Stimulated activated CD4-positive, alpha-beta T cell treated with anti-CD3 and anti-CD28 coated beads, Interleukin-4, amount 100 ng/mL, for 4 hours (primary cell): ENCODE measurements around the gene SPOUT1.
"Not testable (repeated sequence)": the region's sequence is repeated elsewhere in the genome, so short reads cannot be mapped to it uniquely, and the experiment has no call there.

Experiments used
- DNase-seq, 2 experiments: peaks; one replicate each; pipeline ENCODE4 v3.0.0-alpha.2; 2020

Gene SPOUT1

DNA sequence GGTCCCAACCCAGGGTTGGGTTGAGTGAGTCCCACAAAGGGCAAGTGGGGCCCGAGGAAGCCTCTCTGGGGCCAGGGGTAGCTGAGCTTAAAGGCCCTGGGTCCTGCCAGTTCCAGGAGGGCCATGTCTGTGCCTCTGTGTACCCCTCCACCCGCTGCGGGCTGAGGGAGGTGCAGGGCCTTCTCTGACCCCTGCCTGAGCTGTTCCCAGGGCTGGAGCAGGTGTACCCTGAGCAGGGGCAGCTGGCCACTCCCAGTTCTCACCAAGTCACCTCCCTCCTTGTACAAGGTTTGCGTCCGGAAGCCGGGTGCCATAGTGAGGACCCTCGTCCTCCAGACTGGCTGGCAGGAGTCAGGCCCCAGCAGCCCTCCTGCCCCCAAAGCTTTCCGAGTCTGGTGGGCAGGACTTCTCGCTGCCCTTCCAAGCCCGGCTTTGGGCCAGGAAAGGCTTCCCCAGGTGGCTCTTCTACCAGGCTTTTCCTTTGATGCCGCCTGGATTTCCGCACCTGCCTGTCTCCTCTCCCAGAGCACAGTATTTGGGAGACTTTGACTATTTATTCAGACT, 20.5 kb downstream of the SPOUT1 start:
- no peak for DNase-seq

- no peak for DNase-seq
These were observed 21.1 kb downstream of the SPOUT1 start for GRCh38 chr9:128808543-128808942.

DNA sequence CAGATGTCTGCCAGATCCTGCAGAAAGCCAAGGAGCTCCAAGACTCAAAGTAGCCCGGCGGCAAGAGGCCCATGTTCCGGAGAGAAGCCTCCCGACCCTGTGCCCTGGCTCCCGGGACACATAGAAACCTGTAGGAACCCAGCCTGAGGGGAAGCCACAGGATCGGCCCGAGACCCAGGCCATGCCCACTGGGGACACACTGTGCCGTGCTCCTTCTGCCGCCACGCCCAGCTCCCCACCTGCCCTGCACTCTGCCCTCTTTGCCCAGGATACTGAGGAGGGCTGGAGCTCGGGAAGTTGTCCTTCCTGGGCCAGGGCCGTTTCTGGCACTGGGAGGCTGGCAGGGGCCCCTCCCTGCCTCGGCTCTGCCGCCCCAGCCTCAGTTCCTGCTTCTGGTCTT, 21.8 kb downstream of the SPOUT1 start:
- no peak for DNase-seq

- no peak for DNase-seq
These were observed 23.9 kb downstream of the SPOUT1 start for GRCh38 chr9:128805661-128806060.

- DNase-seq: no peak
These were observed 27.1 kb downstream of the SPOUT1 start for GRCh38 chr9:128802482-128802881.

DNA sequence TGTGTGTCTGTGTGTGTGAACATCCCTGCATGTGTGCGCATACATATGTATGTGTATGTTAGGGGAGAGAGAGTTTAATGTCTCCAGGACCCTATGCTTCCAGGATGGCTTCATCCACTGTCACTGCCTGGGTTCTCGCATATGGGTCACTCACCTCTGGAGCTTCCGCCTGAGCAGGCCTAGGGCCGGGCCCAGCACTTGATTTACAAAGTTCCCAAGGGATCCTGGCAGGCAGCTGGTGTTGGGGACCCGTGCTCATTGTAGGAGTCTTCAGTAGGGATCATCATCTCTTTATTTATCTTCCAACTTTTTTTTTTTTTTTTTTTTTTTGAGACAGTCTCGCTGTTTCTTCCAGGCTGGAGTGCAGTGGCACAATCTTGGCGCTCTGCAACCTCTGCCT, 29.5 kb downstream of the SPOUT1 start:
- DNase-seq: no peak

GRCh38 chr9:128798896-128799295, 30.7 kb downstream of the SPOUT1 start:
- DNase-seq: no peak

DNA sequence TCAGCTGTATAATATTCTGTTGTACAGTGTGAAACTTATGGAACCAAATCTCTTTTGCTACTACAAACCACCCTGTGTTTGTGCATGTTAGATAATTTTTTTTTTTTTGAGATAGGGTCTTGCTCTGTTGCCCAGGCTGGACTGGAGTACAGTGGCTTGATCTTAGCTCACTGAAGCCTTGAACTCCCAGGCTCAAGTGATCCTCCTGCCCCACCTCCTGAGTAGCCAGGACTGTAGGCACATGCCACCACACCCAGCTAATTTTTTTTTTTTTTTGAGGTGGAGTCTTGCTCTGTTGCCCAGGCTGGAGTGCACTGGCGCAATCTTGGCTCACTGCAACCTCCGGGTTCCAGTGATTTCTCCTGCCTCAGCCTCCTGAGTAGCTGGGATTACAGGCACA, 34.6 kb downstream of the SPOUT1 start:
- DNase-seq: not testable (repeated sequence)

GRCh38 chr9:128792978-128793686, 36.5 kb downstream of the SPOUT1 start:
- no peak for DNase-seq

- no peak for DNase-seq
These were observed 37.5 kb downstream of the SPOUT1 start for GRCh38 chr9:128792134-128792533.

DNA sequence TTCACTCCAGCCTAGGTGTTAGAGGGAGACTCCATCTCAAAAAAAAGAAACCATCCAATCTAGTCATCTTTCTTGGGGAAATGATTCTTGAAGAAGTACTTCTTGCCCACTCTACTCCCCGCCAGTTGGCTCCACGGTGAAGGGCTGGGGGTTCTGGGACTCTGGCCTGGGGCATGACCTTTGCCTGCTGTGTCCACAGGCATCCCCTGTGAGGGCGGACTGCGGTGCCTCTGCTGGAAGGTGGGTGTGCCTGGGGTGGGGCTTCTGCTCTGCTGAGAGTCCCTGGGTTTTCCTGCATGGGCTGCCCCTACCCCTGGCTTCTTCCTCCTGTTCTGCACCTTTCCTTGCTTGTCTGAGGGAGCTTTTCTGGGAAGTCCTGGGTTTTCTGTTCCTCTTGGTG, 39.1 kb downstream of the SPOUT1 start:
- DNase-seq: no peak

GRCh38 chr9:128788445-128788844, 41.1 kb downstream of the SPOUT1 start:
- DNase-seq: no peak

DNA sequence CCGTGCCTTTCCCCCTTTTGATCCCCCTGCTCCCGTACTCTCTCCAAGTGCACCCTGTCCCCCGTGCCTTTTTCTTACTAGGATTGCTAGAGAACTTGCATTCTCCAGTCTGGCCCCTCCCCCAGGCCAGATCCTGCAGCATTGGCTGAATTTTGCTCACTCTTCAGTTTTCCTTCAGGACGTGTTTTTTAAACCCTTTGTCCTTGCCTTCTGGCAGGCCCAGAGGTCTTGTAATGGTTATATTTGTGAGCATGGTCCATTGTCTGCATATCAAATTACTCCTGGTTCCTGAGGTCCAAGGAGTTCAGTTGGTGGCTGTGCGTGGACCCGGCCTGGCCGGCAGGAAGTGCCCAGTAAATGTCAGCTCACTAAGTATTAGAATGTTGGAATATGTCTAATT, 41.9 kb downstream of the SPOUT1 start:
- DNase-seq: no peak

GRCh38 chr9:128786681-128787601, 42.7 kb downstream of the SPOUT1 start, which contains the start of gene TBC1D13:
TBC1D13 (plus strand) TSS chr9:128787253; CDS start chr9:128787354, 101 bp downstream.
- DNase-seq: peak; percentile 85 to 90

GRCh38 chr9:128785427-128785826, 44.2 kb downstream of the SPOUT1 start:
- DNase-seq: no peak

DNA sequence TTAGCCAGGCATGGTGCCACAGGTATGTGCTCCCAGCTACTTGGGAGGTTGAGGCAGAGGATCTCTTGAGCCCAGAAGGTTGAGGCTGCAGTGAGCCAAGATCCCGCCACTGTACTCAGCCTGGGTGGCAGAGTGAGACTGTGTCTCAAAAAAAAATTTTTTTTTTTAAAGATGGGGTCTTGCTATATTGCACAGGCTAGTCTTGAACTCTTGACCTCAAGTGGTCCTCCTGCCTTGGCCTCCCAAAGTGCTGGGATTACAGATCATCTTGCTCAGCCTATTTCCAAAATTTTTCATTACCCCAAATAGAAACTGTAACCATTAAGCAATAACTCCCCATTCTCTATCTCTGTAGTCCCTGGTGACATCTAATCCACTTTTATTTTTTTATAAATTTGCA, 46.9 kb downstream of the SPOUT1 start:
- DNase-seq: no peak

- no peak for DNase-seq
These were observed 48.2 kb downstream of the SPOUT1 start for GRCh38 chr9:128781187-128782070.

DNA sequence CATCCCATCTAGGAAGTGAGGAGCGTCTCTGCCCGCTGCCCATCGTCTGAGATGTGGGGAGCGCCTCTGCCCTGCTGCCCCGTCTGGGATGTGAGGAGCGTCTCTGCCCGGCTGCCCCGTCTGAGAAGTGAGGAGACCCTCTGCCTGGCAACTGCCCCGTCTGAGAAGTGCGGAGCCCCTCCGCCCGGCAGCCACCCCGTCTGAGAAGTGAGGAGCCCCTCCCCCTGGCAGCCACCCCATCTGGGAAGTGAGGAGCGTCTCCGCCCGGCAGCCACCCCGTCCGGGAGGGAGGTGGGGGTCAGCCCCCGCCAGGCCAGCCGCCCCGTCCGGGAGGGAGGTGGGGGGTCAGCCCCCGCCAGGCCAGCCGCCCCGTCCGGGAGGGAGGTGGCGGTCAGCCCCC, 49.5 kb downstream of the SPOUT1 start:
- not testable (repeated sequence) for DNase-seq

DNA sequence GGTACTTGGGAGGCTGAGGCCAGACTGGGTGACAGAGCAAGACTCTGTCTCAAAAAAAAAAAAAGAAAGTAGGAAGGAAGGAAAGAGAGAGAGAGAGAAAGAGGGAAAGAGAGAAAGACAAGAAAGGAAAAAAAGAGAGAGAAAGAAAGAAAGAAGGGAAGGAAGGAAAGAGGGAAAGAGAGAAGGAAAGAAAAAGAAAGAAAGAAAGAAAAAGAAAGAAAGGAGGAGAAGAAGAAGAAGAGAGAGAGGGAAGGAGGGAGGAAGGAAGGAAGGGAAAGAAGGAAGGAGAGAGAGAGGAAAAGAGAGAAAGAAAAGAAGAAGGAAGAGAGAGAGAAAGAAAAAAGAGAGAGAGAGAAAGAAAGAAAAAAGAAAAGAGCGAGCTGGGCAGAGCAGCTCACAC, 54.8 kb downstream of the SPOUT1 start:
- no peak for DNase-seq

- DNase-seq: no peak
These were observed 56.5 kb downstream of the SPOUT1 start for GRCh38 chr9:128773049-128773448.

DNA sequence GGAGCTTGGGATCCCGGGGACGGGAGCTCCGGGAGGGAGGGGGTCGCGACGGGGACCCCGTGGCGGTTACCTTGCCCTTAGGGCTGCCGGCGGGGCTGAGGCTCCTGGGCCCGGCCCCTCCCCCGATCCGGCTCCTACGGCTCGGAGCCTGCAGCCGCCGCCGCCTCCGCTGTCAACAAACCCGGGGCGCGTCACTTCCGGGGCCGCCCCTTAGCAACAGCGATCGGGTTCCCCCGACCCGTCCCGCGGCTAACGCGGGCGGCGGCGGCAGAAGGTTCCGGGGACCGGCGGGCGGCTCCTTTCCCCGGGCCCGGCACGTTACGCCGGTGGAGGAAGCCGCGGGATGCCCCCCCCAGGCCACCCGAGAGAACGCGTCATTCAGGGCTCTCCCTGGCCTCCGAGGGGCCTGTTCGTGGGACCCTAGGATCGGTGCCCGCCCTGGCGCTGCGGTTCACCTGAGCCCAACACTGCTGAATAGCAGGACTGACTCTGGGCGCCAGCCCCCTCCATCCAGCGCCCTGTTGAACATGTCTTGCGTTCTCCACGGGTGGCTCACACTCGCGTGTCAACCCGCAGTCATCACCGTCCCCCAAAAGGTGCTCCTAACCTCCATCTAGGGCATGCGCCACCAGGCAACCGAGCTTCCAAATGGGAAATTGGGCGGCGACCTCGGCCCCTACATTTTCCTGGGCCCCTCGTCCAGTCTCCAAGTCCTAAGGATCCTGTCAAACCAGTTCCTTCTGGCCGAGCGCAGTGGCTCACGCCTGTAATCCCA, 57.7 kb downstream of the SPOUT1 start, which contains the start of gene ZER1:
Gene ZER1, minus strand, starts transcription at position 183 of the 775 bp plus-strand sequence. CDS start 16,362 bp downstream, outside the sequence.
- DNase-seq: peak; percentile 92 to 95
